Natural killer cell (primary cell): ENCODE measurements around the gene USP9Y. TPM values are rescaled to one million over a fixed set of nuclear protein-coding genes. Genes with fewer than 3 reads are reported as not detected.
A peak's percentile ranks its signal among the peaks of the same experiment; 100 is the strongest.

Experiments
- ATAC-seq, 3 donors: fragments of 150-1000 bp in 2 of 3; fragments of 200-7000 bp in 1 of 3; cut with Tn5 transposase; 1 replicate in 1 of 3; 2 replicates in 2 of 3; pipeline ENCODE4 v1.10.0; 2021; ENCODE audit warnings: mild to moderate bottlenecking in 2 of 3, moderate library complexity in 2 of 3
- DNase-seq, 2 donors: peaks; one replicate each; pipeline versions ENCODE4 v3.0.0 to v3.0.0-alpha.2; 2013 to 2021; ENCODE audit warnings: mixed read lengths in 1 of 2
- H3K27ac ChIP-seq: one replicate; pipeline ENCODE4 v1.5.1; 2013; ENCODE audit warnings: mild to moderate bottlenecking, low read length
- H3K27me3 ChIP-seq: one replicate; pipeline ENCODE4 v1.6.1; 2013; ENCODE audit warnings: low read length; ENCODE audit not compliant: control insufficient read depth, insufficient read depth
- H3K36me3 ChIP-seq: one replicate; pipeline ENCODE4 v1.6.1; 2013; ENCODE audit warnings: low read length; ENCODE audit not compliant: control insufficient read depth, insufficient read depth
- H3K4me1 ChIP-seq: one replicate; pipeline ENCODE4 v1.6.1; 2013; ENCODE audit warnings: low read length; ENCODE audit not compliant: control insufficient read depth, insufficient read depth
- H3K4me3 ChIP-seq: one replicate; pipeline ENCODE4 v1.5.1; 2013; ENCODE audit warnings: low read length
- H3K9me3 ChIP-seq: one replicate; pipeline ENCODE4 v1.6.1; 2013; ENCODE audit warnings: low read length; ENCODE audit not compliant: control insufficient read depth, insufficient read depth
- H3K27ac Mint-ChIP-seq, 2 donors: one replicate each; pipeline ENCODE4 v1.8.0; 2022; ENCODE audit warnings: mild to moderate bottlenecking in 2 of 2, mixed read lengths in 2 of 2, moderate library complexity in 1 of 2
- H3K27me3 Mint-ChIP-seq, 2 donors: one replicate each; pipeline ENCODE4 v1.8.0; 2022; ENCODE audit warnings: low read depth in 2 of 2, mixed read lengths in 2 of 2
- H3K36me3 Mint-ChIP-seq: one replicate; pipeline ENCODE4 v1.8.0; 2022; ENCODE audit warnings: mixed read lengths
- H3K4me1 Mint-ChIP-seq, 2 donors: one replicate each; pipeline ENCODE4 v1.8.0; 2022; ENCODE audit warnings: mixed read lengths in 2 of 2
- H3K4me3 Mint-ChIP-seq: one replicate; pipeline ENCODE4 v1.8.0; 2022; ENCODE audit warnings: mild to moderate bottlenecking, moderate library complexity, mixed read lengths
- H3K9me3 Mint-ChIP-seq, 2 donors: one replicate each; pipeline ENCODE4 v1.8.0; 2022; ENCODE audit warnings: mixed read lengths in 2 of 2
- CTCF ChIP-seq: fragments of 200-600 bp; IDR thresholded peaks from one replicate; pipeline ENCODE4 v1.8.0; 2022; ENCODE audit warnings: antibody characterized with exemption
- WGBS: methylation state at CpG from one replicate; pipeline ENCODE4 v1.1.7; 2013; ENCODE audit warnings: missing lambda C conversion rate; ENCODE audit not compliant: insufficient coverage; 5-methylcytosine and 5-hydroxymethylcytosine counted together
- intact Hi-C: fragments of 100-400 bp; cut with micrococcal nuclease; formaldehyde crosslinking; loops from one replicate; pipeline ENCODE4 v1.14.2; 2022
- total RNA-seq, 4 donors: library from RNA; stranded (reverse); fragments of 120-200 nt in 1 of 4; gene quantifications; one replicate each; pipeline versions ENCODE4 v1.2.3 to v1.2.4, GENCODE V29; 2013 to 2022

Gene USP9Y
- total RNA-seq, 3 donors from 2014 or later (not counting 1 experiment from before 2014, with no cell fraction given): 32.5 to 38.2 TPM; not detected in 1

- H3K9me3 Mint-ChIP-seq: no peaks in the 10 kb centered on the region
- H3K4me1 Mint-ChIP-seq: peaks cover 0 to 29% of the 10 kb centered on the region in 2 donors
- peak overlapping the region in 1 of 2 donors; percentile 99 for H3K27ac Mint-ChIP-seq
- H3K27me3 Mint-ChIP-seq: no peaks in the 10 kb centered on the region
- intact Hi-C loops: loop anchor here (2.0 to 10.0 kb wide), 3 partner anchors 243 to 1439 kb away; no protein-coding TSS in a partner anchor
- H3K27me3 ChIP-seq: no peaks in the 10 kb centered on the region
- DNase-seq: no peak
- H3K36me3 ChIP-seq: peaks cover 3% of the 10 kb centered on the region
- ATAC-seq: no peak
- TF ChIP-seq CTCF: no peak
- no peaks in the 10 kb centered on the region for H3K9me3 ChIP-seq
- H3K27ac ChIP-seq: peak overlapping the region; percentile 98
- 0% methylated on average over 13 of the region's 15 CpGs for WGBS
- H3K36me3 Mint-ChIP-seq: no peaks in the 10 kb centered on the region
- H3K4me3 ChIP-seq: peak overlapping the region; percentile 94
- peaks cover 6% of the 10 kb centered on the region for H3K4me1 ChIP-seq
- H3K4me3 Mint-ChIP-seq: no peak overlapping the region
Observed at GRCh38 chrY:12905895-12906294, 204.9 kb downstream of the USP9Y start.

Other genes with a start within 250 kb of the USP9Y start
- gene DDX3Y, start 203.6 kb downstream of the USP9Y start, total RNA-seq: 100 to 1,000 TPM in 2 of 3 donors, not detected in 1; 422 to 552 TPM